GM19025 (cell line): ENCODE results near the gene PCBP1.
"Not testable (repeated sequence)": the region's sequence is repeated elsewhere in the genome, so short reads cannot be mapped to it uniquely, and the experiment has no call there.

ENCODE experiments used
- ATAC-seq: cut with Tn5 transposase; IDR thresholded peaks from one replicate; pipeline ENCODE4 v1.9.1; 2021; ENCODE audit warnings: mild to moderate bottlenecking, low read depth, moderate library complexity; ENCODE audit not compliant: unreplicated experiment

The PCBP1 gene

DNA sequence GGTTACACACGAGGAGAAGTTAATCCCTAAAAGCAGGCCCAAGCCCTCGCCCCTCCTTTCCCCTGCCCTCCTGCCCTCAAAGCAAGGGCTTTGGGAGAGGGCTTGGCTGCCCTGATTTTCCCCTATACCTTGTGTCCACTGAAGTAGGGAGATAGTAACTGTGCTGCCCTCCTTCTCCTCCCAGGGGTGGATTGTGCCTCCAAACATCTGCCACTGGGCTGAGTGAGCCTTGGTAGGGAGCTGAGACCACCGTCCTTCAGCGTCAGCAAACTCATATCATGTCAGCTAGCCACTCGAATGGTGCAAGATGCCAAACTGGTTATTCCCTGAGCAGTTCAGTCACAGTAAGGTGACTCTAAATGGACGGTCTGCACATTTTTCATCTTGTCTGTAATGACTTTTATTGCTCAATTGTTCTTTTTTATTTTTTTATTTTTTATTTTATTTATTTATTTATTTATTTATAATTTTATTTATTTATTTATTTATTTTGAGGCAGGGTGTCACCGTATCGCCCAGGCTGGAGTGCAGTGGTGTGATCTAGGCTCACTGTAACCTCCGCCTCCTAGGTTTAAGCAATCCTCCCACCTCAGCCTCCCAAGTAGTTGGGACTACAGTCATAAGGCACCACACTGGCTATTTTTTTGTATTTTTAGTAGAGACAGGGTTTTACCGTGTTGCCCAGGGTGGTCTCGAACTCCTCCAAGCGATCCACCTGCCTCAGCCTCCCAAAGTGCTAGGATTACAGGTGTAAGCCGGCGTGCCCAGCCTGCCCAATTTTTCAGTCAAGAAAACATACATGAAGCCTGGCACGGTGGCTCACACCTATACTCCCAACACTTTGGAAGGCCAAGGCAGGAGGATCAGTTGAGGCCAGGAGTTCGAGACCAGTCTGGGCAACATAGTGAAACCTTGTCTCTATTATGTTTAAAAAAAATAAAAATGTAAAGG lies 8.7 kb downstream of the PCBP1 start:
- no peak for ATAC-seq

DNA sequence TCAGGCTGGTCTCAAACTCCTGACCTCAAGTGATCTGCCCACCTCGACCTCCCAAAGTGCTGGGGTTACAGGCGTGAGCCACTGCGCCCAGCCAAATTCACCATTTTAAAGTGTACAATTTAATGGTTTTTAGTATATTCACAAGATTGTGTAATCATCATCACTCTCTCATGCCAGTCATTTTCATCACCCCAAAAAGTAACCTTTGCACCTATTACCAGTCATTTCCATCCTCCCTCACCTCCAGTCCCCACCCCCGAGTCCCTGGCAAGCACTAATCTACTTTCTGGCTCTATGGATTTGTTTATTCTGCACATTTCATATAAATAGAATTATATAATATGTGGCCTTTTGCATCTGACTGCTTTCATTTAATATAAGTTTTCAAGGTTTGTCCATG lies 10.8 kb downstream of the PCBP1 start:
- ATAC-seq: no peak

DNA sequence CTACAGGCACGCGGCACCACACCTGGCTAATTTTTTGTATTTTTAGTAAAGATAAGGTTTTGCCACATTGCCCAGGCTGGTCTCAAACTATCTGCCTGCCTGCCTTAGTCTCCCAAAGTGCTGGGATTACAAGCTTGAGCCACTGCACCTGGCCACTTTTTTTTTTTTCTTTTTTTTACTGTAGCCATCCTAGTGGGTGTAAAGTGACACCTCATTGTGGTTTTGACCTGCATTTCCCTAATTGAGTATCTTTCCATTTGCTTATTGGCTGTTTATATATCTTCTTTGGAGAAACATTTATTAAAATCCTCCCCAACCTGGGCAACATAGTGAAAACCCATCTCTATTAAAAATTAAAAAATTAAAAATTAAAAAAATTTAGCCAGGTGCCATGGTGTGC lies 12.0 kb downstream of the PCBP1 start:
- no peak for ATAC-seq

DNA sequence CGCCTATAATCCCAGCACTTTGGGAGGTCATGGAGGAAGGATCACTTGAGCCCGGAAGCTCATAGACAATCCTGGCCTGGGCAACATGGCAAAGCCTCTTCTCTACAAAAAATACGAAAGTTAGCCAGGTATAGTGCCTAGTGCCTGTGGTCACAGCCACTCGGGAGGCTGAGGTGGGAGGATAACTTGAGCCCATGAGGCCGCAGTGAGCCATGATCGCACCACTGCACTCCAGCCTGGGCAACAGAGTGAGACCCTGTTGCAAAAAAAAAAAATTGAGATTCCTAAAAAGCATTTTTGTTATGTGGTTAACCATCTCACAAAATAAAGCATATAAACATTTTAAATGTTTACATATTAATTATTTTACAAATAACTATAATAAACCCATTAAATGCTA lies 13.9 kb downstream of the PCBP1 start:
- no peak for ATAC-seq

DNA sequence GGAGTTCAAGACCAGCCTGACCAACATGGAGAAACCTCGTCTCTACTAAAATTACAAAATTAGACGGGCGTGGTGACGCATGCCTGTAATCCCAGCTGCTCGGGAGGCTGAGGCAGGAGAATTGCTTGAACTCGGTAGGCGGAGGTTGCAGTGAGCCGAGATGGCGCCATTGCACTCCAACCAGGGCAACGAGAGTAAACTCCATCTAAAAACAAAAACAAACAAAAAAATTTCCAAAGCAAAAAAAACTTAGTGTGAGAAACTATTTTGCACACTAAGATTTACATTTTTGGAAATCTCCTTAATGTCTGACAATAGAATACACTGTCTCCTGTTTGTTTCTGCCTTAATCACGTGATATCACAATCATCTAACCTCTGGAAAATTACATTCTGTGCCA lies 14.4 kb downstream of the PCBP1 start:
- not testable (repeated sequence) for ATAC-seq

DNA sequence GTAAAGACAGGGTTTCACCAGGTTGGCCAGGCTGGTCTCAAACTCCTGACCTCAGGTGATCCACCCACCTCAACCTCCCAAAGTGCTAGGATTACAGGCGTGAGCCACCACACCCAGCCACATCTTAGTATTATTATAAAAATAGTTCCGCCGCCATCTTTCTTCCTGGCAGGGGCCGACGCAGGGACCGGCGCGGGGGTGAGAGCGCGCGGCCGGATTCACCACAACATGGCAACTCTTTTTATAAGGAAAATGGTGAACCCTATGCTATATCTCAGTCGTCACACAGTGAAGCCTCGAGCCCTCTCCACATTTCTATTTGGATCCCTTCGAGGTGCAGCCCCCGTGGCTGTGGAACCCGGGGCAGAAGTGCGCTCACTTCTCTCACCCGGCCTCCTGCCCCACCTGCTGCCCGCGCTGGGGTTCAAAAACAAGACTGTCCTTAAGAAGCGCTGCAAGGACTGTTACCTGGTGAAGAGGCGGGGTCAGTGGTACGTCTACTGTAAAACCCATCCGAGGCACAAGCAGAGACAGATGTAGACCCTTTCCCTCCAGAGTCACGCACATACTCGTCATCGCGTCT lies 15.1 kb downstream of the PCBP1 start:
- not testable (repeated sequence) for ATAC-seq

DNA sequence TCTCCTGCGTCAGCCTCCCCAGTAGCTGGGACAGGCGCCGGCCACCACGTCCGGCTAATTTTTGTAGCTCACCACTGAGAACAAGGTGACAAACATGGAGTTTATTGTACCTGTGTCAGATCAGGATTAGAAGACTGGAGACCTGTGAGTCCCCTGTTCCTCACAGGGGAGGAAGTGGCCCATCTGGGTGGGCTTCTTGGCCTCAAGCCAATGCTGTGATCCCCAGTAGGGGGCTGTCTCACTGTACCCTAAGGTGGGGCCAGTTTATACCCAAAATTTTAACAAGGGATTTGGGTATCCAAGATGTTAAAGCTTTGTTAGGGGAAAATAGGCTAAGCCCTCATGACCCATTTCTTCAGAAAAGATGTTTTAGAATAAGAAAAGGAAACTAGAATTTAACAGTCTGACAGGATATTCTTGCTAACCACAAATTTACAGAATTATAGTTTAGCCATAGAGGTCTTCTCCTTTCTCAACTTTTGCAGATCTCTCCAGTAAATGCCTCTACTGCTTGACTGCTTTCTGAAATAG lies 16.3 kb downstream of the PCBP1 start:
- ATAC-seq: no peak

DNA sequence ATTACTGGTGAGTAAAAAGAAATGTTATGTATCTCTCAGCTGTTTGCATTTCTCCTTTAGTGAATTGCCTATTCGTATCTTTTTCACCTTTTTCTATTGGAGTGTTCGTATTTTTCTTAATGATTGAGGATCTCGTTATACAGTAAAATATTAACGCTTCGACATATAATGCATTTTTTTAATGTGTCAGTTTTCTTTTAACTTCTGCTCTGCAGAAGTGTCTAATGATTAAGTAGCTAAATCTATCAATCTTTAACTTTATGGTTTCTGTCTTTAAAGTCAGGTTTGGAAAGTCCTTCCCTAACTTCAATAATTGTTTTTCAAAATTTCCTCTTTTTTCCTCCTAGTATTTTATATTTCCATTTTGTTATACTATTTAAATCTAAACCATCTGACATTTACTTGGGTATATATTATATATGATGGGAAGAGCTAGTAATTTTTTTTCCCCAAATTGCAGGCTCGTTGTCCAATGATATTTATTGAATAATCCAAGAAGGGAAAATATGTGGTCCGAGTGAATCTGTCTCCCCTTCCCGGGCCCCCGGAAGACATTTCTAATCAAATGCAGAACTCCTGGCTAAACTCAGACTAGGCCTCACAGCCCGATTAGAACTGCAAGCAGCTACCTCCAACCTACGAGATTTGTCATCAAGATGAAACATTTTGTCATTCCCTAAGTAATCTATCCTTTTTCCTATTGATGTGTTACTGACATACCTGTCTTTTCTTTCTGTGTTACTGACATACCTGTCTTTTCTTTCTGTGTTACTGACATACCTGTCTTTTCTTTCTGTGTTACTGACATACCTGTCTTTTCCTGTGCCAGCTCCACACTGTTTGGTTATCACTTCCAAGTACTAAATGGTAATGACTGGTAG lies 17.2 kb downstream of the PCBP1 start:
- ATAC-seq: no peak

DNA sequence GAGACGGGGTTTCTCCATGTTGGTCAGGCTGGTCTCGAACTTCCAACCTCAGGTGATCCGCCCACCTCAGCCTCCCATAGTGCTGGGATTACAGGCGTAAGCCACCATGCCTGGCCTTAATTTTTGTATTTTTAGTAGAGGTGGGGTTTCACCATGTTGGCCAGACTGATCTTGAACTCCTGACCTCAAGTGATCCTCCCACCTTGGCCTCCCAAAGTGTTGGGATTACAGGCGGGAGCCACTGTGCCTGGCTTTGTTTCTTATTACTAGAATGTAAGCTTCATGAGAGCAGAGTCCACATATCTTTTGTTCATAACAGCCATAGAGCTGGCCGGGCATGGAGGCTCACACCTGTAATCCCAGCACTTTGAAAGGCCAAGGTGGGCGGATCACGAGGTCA lies 18.9 kb downstream of the PCBP1 start:
- ATAC-seq: not testable (repeated sequence)

DNA sequence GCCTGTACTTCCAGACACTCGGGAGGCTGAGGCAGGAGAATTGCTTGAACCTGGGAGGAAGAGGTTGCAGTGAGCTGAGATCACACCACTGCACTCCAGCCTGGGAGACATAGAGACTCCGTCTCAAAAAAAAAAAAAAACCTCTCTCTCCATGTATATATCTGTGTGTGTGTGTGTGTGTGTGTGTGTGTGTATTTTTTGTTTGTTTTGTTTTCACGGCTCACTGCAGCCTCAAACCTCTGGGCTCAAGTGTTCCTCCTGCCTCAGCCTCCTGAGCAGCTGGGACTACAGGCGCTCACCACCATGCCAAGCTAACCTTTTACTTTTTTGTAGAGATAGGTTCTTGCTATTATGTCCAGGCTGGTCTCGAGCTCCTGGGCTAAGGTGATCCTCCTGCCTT lies 23.1 kb downstream of the PCBP1 start:
- not testable (repeated sequence) for ATAC-seq

DNA sequence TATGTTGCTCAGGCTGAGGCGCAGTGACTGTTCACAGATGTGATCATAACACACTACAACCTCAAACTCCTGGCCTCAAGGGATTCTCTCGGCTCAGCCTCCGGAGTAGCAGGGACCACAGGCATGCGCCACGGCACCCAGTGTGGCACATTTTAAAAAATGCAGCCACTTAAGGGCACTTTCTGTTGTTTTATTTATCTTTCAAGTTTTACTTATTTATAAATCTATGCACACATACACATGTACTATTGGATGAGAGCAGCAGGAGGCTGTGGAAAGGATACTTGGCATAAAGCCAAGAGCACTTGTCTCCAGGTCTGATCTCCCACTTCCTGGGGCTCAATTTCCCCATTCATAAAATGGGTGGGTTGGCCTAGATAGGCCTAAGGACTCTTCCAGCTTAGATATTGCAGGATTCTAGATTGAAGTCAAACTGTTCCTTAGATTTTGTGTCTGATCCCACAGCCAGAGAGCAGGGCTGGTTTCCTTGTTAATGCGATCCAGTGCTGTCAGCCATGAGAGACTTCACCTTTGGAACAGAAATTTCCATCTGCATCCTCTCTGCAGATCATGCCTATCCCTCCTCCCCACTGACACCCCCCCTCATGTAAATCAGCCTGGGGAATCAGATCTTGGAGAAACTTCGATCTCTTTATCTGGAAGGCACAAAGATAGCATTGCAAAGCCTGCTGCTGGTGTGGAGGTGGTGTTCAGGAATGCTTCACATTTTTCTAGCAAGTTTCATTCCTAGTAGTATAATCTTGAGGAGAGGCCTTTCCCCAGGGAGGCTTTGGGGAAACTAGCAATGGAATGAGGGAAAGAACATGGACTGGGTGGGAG lies 24.7 kb downstream of the PCBP1 start:
- ATAC-seq: no peak

DNA sequence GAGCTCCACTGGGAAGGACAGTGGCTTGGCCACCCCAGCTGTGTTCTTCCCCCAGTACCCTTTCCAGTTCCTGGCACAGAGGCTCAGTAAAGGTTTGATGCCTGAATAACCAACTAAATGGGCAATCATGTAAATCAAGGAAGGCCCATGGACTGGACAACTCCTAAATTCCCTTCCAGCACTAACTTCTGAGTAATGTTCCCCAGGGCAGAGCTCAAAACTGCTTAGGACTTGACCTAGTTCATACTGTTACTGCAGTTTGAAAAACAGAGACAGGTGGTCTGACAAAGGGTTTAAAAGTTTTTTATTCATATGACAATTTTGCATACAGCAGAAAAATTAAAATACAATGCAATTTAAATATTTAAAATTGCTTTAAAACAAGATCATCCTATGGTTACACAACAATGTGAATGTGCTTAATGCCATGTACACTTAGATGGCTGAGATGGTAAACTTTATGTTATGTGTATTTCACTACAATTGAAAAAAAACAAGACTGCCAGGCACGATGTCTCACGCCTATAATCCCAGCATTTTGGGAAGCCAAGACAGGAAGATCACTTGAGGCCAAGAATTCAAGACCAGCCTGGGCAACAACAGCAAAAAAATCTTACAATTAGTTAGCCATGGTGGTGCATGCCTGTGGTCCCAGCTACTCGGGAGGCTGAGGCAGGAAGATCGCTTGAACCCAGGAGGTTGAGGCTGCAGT lies 26.2 kb downstream of the PCBP1 start:
- no peak for ATAC-seq

DNA sequence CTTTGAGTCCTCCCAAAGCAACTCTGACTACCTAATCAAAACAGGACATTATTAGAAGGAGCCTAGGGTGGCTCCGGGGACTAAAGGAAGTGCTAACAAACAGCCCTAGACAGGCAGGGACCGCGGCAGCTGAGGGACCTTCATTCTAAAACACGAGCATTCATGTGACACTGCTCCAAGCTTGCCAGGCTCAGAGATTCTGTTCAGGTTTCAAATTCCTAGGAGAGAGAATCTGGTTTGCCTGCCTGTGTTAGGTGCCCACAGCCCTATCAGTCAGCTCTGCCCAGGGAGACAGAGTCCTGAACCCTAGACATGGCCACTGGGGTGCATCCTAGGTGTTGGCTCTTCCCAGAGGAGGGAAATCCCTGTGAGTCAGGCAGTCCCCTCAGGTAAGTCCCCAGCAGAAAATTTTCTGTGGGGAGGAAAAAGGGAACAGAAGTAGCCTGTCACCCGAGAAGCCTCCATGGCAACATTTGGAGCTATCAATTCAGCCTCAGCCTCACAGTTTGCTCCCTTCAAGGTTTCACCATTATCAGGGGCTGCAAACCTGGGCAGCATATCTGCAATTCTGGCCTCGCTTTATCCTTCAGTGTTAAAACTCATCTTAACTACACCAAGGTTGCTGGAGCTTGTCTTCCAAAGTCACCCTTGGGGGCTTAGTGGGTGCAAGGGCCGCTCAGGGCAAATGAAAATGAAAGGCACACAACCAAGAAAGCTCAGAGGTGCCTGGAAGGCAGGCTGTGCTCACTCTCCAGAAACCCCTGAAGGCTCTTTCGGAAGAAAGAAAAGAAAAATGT lies 28.6 kb downstream of the PCBP1 start:
- ATAC-seq: peak; percentile 50

DNA sequence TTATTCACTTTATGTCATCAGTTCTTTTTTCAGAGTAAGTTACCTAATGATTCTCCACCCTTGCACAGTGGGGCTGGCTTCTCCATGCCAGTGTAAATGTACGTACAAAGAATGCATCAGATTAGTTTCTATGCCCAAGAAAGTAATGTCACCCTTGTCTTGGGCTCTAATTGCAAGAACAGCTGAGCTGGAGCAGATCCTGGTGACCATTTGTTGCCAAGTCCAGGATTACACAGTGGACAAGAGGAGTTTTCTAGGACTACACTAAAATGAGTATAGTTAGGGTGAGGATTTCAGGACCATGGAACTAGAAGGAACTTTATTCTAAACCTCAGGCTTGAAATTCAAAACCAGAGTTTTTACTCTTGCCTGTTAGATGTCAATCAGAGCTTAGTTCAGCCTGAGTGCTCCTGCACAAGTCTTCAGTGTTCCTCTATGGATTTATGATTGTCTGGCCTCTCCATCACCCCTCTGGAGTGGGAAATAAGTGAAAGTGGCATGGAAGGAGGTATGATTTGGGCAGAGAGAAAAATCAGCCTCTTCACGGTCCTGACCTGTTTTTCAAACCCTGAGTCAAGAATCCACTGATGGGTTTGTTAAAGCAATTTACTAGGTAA lies 29.8 kb downstream of the PCBP1 start:
- ATAC-seq: no peak

DNA sequence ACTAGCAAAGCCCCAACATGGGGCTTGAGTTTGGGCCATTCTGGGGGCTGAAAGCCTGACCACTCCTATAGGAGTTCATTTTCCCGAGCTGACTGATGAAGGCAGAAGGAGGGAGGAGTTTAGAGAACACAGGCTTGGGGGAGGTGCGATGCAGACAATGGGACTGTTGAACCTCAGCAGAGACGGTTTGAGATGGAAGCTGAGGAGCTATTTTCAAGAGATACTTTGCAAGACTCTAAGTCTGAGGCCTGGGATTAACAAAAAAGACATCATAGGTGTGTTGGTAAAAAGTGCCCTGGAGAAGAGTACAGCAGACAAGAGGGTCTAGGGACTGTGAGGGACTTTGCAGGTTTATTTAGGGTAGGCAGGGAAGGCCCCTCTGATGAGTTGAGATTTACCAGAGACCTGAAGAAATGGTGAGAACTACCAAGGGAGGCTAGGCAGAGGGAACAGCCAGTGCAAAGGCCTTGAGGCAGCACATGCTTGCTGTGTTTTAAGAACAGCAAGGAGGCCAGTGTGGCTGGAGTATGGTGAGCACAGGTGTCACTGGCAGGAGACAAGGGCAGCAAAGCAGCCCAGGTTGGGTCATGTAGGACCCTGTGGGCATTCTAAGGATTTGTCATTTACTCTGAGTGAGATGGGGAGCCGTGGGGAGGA lies 31.6 kb downstream of the PCBP1 start:
- no peak for ATAC-seq

DNA sequence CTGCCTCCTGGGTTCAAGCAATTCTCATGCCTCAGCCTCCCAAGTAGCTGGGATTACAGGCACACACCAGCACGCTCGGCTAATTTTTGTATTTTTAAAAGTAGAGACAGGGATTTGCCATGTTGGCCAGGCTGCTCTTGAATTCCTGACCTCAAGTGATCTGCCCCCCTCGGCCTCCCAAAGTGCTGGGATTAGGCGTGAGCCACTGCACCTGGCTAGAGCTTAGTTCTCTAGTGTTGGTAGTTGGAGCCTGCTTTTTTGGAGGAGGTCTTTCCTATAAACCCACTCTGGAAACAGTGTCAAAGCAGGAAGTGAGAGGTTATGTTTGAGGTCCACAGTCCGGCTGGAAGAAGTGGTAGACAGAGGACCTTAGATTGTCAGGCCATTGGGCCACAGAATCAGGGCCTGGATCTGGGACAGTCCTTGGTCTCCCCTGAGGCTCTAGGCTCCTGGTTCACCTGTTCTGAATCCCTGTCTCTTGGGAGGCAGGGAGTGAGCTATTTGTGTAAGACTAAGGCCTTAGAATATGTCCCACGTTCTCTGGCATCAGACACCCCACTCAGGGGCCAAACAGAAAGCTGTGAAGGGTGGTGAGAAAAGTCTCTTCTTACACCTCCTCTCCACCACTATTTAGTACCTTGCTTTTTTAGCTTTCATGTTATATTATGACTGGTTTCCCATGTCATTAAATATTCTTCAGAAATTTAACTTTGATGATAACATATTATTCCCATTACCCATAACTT lies 34.5 kb downstream of the PCBP1 start:
- ATAC-seq: no peak

DNA sequence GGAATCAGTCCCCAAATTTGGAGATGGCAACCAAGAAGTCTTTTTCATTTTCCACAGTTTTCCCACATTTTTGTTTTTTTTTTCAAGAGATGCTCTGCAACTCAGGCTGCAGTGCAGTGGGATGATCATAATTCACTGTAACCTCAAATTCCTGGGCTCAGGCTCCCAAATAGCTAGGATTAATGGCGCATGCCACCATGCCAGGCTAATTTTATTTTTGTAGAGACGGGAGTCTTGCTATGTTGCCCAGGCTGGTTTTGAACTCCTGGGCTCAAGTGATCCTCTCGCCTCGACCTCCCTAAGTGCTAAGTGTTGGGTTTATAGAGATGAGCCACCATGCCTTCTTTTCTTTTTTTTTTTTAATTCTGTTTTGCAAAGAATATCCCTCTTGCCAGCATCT lies 35.2 kb downstream of the PCBP1 start:
- no peak for ATAC-seq
